ENCODE data around the gene SAG. TPM values are rescaled to one million over a fixed set of nuclear protein-coding genes. Genes with fewer than 3 reads are reported as not detected.

The SAG gene
- total and polyA plus RNA-seq, 9 of the 15 experiments (the other 6 are each of a cell fraction or from before 2014, with no cell fraction given), result 0.04 to 0.64 (median 0.31) TPM; not detected in 5

DNA sequence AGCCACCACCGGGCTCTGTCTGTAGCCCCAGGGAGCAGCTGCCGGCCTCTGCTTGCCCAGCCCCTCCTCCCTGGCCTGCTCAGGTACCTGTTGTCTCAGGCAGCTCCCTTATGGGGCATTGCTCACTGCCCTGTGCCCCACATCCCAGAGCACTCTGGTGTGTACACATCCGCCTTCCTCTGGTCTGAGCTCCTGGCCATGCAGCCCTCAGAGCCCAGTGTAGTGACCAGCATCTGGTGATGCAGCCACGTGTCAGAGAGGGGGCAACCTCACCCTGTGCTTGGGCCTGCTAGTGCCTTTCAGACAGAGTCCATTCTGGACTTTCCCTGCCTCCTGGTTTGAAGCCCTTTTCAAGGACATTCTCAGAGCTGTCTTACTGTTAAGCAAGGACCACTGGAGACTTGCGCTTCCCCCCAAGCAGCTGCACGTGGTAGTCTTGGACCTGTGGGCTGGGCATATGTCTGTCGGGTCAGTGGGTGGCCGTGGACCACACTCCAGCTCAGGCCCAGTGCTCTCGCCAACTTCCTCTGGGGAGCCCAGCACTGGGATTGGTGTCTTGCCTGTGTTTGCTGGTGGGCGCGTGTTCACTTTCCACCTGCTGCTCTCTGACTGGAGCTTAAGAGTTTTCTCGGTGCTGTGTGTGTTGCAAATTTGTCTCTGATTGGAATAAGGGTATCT, 77.3 kb downstream of the SAG start:
- no peaks in the 10 kb centered on the region for H3K36me3 ChIP-seq (ENCODE audit: control insufficient read depth, insufficient read depth, low read length)
- H3K79me2 ChIP-seq (ENCODE audit: control insufficient read depth, insufficient read depth, low read length), result peaks cover 32% of the 10 kb centered on the region
- DNase-seq (ENCODE audit: extremely low read depth in 1 of 4, low spot score in 3 of 4), result no peak
- no peak; the same call in 2 of the 3 replicates for ATAC-seq
- no TSS peak for BruUV-seq (replicated peaks)
- H3K9me1 ChIP-seq (ENCODE audit: control insufficient read depth, insufficient read depth, low read length), result peaks cover 3% of the 10 kb centered on the region
- no peak overlapping the region for H2AFZ ChIP-seq (ENCODE audit: low read depth, low read length)
- intact Hi-C loops (cut with micrococcal nuclease), result loop anchor here (2.0 to 5.0 kb wide), 2 partner anchors 60 to 113 kb away; no protein-coding TSS in a partner anchor
- H3K4me3 ChIP-seq, result no peak overlapping the region
- H3K9ac ChIP-seq (ENCODE audit: insufficient read depth in 1 of 2, low read depth in 2 of 2, low read length in 2 of 2), result peak overlapping the region in 1 of 2 experiments; percentile 58; a peak in 2 of 4 replicates
- FAIRE-seq, result no peak
- H3K9me3 ChIP-seq (replicated peaks; ENCODE audit: control insufficient read depth, insufficient read depth, low read depth, low read length), result no peaks in the 10 kb centered on the region
- H3K4me2 ChIP-seq (ENCODE audit: insufficient read depth, low read length), result no peak overlapping the region
- TF ChIP-seq CCNT2 (IDR thresholded peaks at IDR 0.05; ENCODE audit: borderline replicate concordance, extremely low read depth, insufficient read length, low read depth, low read length) (no peak), ZBTB17 (CRISPR knock-in tag; IDR thresholded peaks at IDR 0.05) (no peak)
- TF ChIP-seq, protein P1, sequence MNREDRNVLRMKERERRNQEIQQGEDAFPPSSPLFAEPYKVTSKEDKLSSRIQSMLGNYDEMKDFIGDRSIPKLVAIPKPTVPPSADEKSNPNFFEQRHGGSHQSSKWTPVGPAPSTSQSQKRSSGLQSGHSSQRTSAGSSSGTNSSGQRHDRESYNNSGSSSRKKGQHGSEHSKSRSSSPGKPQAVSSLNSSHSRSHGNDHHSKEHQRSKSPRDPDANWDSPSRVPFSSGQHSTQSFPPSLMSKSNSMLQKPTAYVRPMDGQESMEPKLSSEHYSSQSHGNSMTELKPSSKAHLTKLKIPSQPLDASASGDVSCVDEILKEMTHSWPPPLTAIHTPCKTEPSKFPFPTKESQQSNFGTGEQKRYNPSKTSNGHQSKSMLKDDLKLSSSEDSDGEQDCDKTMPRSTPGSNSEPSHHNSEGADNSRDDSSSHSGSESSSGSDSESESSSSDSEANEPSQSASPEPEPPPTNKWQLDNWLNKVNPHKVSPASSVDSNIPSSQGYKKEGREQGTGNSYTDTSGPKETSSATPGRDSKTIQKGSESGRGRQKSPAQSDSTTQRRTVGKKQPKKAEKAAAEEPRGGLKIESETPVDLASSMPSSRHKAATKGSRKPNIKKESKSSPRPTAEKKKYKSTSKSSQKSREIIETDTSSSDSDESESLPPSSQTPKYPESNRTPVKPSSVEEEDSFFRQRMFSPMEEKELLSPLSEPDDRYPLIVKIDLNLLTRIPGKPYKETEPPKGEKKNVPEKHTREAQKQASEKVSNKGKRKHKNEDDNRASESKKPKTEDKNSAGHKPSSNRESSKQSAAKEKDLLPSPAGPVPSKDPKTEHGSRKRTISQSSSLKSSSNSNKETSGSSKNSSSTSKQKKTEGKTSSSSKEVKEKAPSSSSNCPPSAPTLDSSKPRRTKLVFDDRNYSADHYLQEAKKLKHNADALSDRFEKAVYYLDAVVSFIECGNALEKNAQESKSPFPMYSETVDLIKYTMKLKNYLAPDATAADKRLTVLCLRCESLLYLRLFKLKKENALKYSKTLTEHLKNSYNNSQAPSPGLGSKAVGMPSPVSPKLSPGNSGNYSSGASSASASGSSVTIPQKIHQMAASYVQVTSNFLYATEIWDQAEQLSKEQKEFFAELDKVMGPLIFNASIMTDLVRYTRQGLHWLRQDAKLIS (CRISPR knock-in tag; IDR thresholded peaks at IDR 0.05), result no peak
- no peak overlapping the region for H3K27ac ChIP-seq (ENCODE audit: extremely low read depth, low read depth, low read length)
- H3K27me3 ChIP-seq (ENCODE audit: control insufficient read depth in 2 of 2, insufficient read depth in 2 of 2, low read length in 2 of 2), result no peaks in the 10 kb centered on the region
- ChIA-PET CTCF (ENCODE audit: low intra/inter-chr PET ratio) (no interaction called here), POLR2A (no interaction called here)
- in situ Hi-C loops (cut with MboI), result no loop called here
- H3K4me1 ChIP-seq (replicated peaks in 1 of 2; ENCODE audit: control insufficient read depth in 2 of 2, insufficient read depth in 2 of 2, low read length in 2 of 2), result peaks cover 3 to 10% of the 10 kb centered on the region in 2 experiments; a peak in 4 of 5 replicates
- 86% methylated on average over 8 of the region's 12 CpGs for WGBS (ENCODE audit: insufficient coverage, low coverage, missing lambda C conversion rate)
- 0 out of 2 replicates have a peak, but pooled peaks cover 5% of the 10 kb centered on the region for H4K20me1 ChIP-seq (replicated peaks; ENCODE audit: control insufficient read depth, insufficient read depth, low read length)
